Activated T-helper 1 cell treated with anti-CD3 and anti-CD28 coated beads, Interleukin-12 subunit alpha, Interleukin-12 subunit beta, Interleukin-2, Interleukin-4 antibody, amounts not matched to agents 30 ng/mL and 10 ng/mL and 1 ng/mL, durations not matched to agents 14 hours and 24 hours and 36 hours (primary cell): ENCODE results near the gene EHD1. TPM values are rescaled to one million over a fixed set of nuclear protein-coding genes. Genes with fewer than 3 reads are reported as not detected.
"Not testable (repeated sequence)": the region's sequence is repeated elsewhere in the genome, so short reads cannot be mapped to it uniquely, and the experiment has no call there.

Source experiments
- DNase-seq: peaks from one replicate; pipeline ENCODE4 v3.0.0; 2021; ENCODE audit warnings: low spot score
- H3K27ac Mint-ChIP-seq: one replicate; pipeline ENCODE4 v1.8.0; 2021; ENCODE audit warnings: mild to moderate bottlenecking, mixed read lengths
- H3K27me3 Mint-ChIP-seq: one replicate; pipeline ENCODE4 v1.8.0; 2022; ENCODE audit warnings: mild to moderate bottlenecking, moderate library complexity, mixed read lengths; ENCODE audit not compliant: insufficient read depth
- H3K36me3 Mint-ChIP-seq: one replicate; pipeline ENCODE4 v1.8.0; 2021; ENCODE audit warnings: low read depth, mixed read lengths
- H3K4me1 Mint-ChIP-seq: one replicate; pipeline ENCODE4 v1.8.0; 2021; ENCODE audit warnings: low read depth, mixed read lengths
- H3K4me3 Mint-ChIP-seq: one replicate; pipeline ENCODE4 v1.8.0; 2021; ENCODE audit warnings: mild to moderate bottlenecking, moderate library complexity, mixed read lengths
- H3K9me3 Mint-ChIP-seq: one replicate; pipeline ENCODE4 v1.8.0; 2021; ENCODE audit warnings: mixed read lengths
- intact Hi-C: fragments of 100-400 bp; cut with micrococcal nuclease; formaldehyde crosslinking; loops from one replicate; pipeline ENCODE4 v1.15.1; 2024
- total RNA-seq: library from RNA; stranded (reverse); gene quantifications from 2 replicates; pipeline ENCODE4 v1.2.3, GENCODE V29; 2022

EHD1 gene
- total RNA-seq, 1 donor from 2014 or later = 96.9 TPM

GRCh38 chr11:64826062-64826461, 52.4 kb downstream of the EHD1 start:
- intact Hi-C loops = no loop called here
- Mint-ChIP-seq H3K27me3 (peaks cover 1% of the 10 kb centered on the region), H3K4me3 (no peak overlapping the region), H3K27ac (no peak overlapping the region), H3K36me3 (no peaks in the 10 kb centered on the region), H3K4me1 (no peaks in the 10 kb centered on the region), H3K9me3 (no peaks in the 10 kb centered on the region)
- no peak for DNase-seq

GRCh38 chr11:64823568-64824119, 54.8 kb downstream of the EHD1 start:
- DNase-seq = no peak
- Mint-ChIP-seq H3K9me3 (no peaks in the 10 kb centered on the region), H3K27ac (no peak overlapping the region), H3K4me3 (no peak overlapping the region), H3K4me1 (no peaks in the 10 kb centered on the region), H3K27me3 (peaks cover 1% of the 10 kb centered on the region), H3K36me3 (no peaks in the 10 kb centered on the region)
- intact Hi-C loops = no loop called here

- H3K36me3 Mint-ChIP-seq = no peaks in the 10 kb centered on the region
- intact Hi-C loops = no loop called here
- H3K4me1 Mint-ChIP-seq = no peaks in the 10 kb centered on the region
- H3K27ac Mint-ChIP-seq = no peak overlapping the region
- H3K27me3 Mint-ChIP-seq = peaks cover 6% of the 10 kb centered on the region
- DNase-seq = no peak
- no peak overlapping the region for H3K4me3 Mint-ChIP-seq
- H3K9me3 Mint-ChIP-seq = no peaks in the 10 kb centered on the region
Measured at GRCh38 chr11:64817476-64817875, 60.9 kb downstream of the EHD1 start.

GRCh38 chr11:64815433-64815832, 63.0 kb downstream of the EHD1 start:
- H3K27ac Mint-ChIP-seq, DNase-seq, H3K4me3 Mint-ChIP-seq, intact Hi-C loops, H3K4me1 Mint-ChIP-seq, H3K27me3 Mint-ChIP-seq, H3K36me3 Mint-ChIP-seq, H3K9me3 Mint-ChIP-seq: not testable (repeated sequence)

GRCh38 chr11:64814712-64815187, 63.7 kb downstream of the EHD1 start:
- Mint-ChIP-seq H3K4me3 (no peak overlapping the region), H3K36me3 (peaks cover 1% of the 10 kb centered on the region), H3K27ac (no peak overlapping the region), H3K27me3 (peaks cover 7% of the 10 kb centered on the region), H3K9me3 (no peaks in the 10 kb centered on the region), H3K4me1 (peaks cover 1% of the 10 kb centered on the region)
- DNase-seq = no peak
- intact Hi-C loops = no loop called here

GRCh38 chr11:64813826-64814225, 64.6 kb downstream of the EHD1 start:
- H3K4me3 Mint-ChIP-seq = no peak overlapping the region
- intact Hi-C loops = no loop called here

GRCh38 chr11:64810891-64811272, 67.5 kb downstream of the EHD1 start:
- DNase-seq = peak; percentile 47
- Mint-ChIP-seq H3K27me3 (peaks cover 5% of the 10 kb centered on the region), H3K36me3 (peaks cover 14% of the 10 kb centered on the region), H3K9me3 (no peaks in the 10 kb centered on the region), H3K4me3 (peak overlapping the region; percentile 95), H3K4me1 (peaks cover 22% of the 10 kb centered on the region), H3K27ac (peak overlapping the region; percentile 89)
- intact Hi-C loops = loop anchor here (1.0 to 2.0 kb wide), 8 partner anchors 9 to 306 kb away; partner anchors contain the start of genes ATG2A, CDCA5, RASGRP2 and SF1

More at GRCh38 chr11:64813826-64814225, 64.6 kb downstream of the EHD1 start:
- H3K36me3 Mint-ChIP-seq = peaks cover 4% of the 10 kb centered on the region
- peaks cover 8% of the 10 kb centered on the region for H3K4me1 Mint-ChIP-seq
- no peak overlapping the region for H3K27ac Mint-ChIP-seq
- no peaks in the 10 kb centered on the region for H3K9me3 Mint-ChIP-seq
- no peak for DNase-seq
- H3K27me3 Mint-ChIP-seq = peaks cover 7% of the 10 kb centered on the region

GRCh38 chr11:64810271-64810890, 68.0 kb downstream of the EHD1 start, which contains the start of gene MEN1:
TSS of gene MEN1 (minus strand) at chr11:64810551. CDS start at chr11:64810109, 442 bp downstream.
- DNase-seq = peak; percentile 67
- H3K27ac Mint-ChIP-seq = peak within 1 kb of the TSS; percentile 89
- intact Hi-C loops = loop anchor here (1.0 to 2.0 kb wide), 8 partner anchors 8 to 307 kb away; partner anchors contain the start of genes ATG2A, CDCA5, RASGRP2 and SF1
- H3K4me3 Mint-ChIP-seq = peak within 1 kb of the TSS; percentile 95
- peaks cover 16% of the 10 kb centered on the region for H3K36me3 Mint-ChIP-seq
- no peaks in the 10 kb centered on the region for H3K9me3 Mint-ChIP-seq
- H3K4me1 Mint-ChIP-seq = peaks cover 22% of the 10 kb centered on the region
- peaks cover 5% of the 10 kb centered on the region for H3K27me3 Mint-ChIP-seq

- DNase-seq = no peak
- peaks cover 22% of the 10 kb centered on the region for H3K4me1 Mint-ChIP-seq
- H3K27me3 Mint-ChIP-seq = peaks cover 5% of the 10 kb centered on the region
- H3K4me3 Mint-ChIP-seq = peak overlapping the region; percentile 95
- H3K27ac Mint-ChIP-seq = peak overlapping the region; percentile 89
- intact Hi-C loops = loop anchor here (1.0 to 2.0 kb wide), 8 partner anchors 8 to 307 kb away; partner anchors contain the start of genes ATG2A, CDCA5, RASGRP2 and SF1
- peaks cover 17% of the 10 kb centered on the region for H3K36me3 Mint-ChIP-seq
- no peaks in the 10 kb centered on the region for H3K9me3 Mint-ChIP-seq
Measured at GRCh38 chr11:64809781-64810241, 68.6 kb downstream of the EHD1 start.

- H3K9me3 Mint-ChIP-seq = no peaks in the 10 kb centered on the region
- no peak overlapping the region for H3K27ac Mint-ChIP-seq
- intact Hi-C loops = no loop called here
- H3K4me3 Mint-ChIP-seq = peak overlapping the region; percentile 19
- no peak for DNase-seq
- H3K27me3 Mint-ChIP-seq = no peaks in the 10 kb centered on the region
- peaks cover 20% of the 10 kb centered on the region for H3K36me3 Mint-ChIP-seq
- peaks cover 29% of the 10 kb centered on the region for H3K4me1 Mint-ChIP-seq
Measured at GRCh38 chr11:64805481-64805880, 72.9 kb downstream of the EHD1 start.

GRCh38 chr11:64804346-64805210, 73.8 kb downstream of the EHD1 start:
- intact Hi-C loops = loop anchor here (5.0 kb wide), 2 partner anchors 73 to 308 kb away; partner anchors contain the start of genes EHD1 and TM7SF2
- peaks cover 18% of the 10 kb centered on the region for H3K36me3 Mint-ChIP-seq
- no peaks in the 10 kb centered on the region for H3K9me3 Mint-ChIP-seq
- no peak overlapping the region for H3K27ac Mint-ChIP-seq
- peak overlapping the region; percentile 88 for H3K4me3 Mint-ChIP-seq
- H3K4me1 Mint-ChIP-seq = peaks cover 26% of the 10 kb centered on the region
- DNase-seq = no peak
- no peaks in the 10 kb centered on the region for H3K27me3 Mint-ChIP-seq

- DNase-seq = no peak
- H3K36me3 Mint-ChIP-seq = peaks cover 18% of the 10 kb centered on the region
- intact Hi-C loops = loop anchor here (1.0 to 5.0 kb wide), 6 partner anchors 26 to 308 kb away; partner anchors contain the start of genes ATG2A, EHD1, PPP2R5B and RASGRP2
- H3K27me3 Mint-ChIP-seq = no peaks in the 10 kb centered on the region
- H3K4me3 Mint-ChIP-seq = peak overlapping the region; percentile 88
- H3K4me1 Mint-ChIP-seq = peaks cover 23% of the 10 kb centered on the region
- H3K27ac Mint-ChIP-seq = peak overlapping the region; percentile 83
- H3K9me3 Mint-ChIP-seq = no peaks in the 10 kb centered on the region
Measured at GRCh38 chr11:64803846-64804345, 74.5 kb downstream of the EHD1 start.
